PFSK-1 (cell line): Measurements from ENCODE around the gene PHF20.

Source experiments
- FOXP2 ChIP-seq: optimal IDR thresholded peaks from 2 replicates; pipeline ENCODE3; 2011; ENCODE audit warnings: borderline replicate concordance, control low read depth, inconsistent platforms; ENCODE audit not compliant: insufficient read depth; ENCODE audit errors: extremely low read length, extremely low read depth
- POLR2AphosphoS5 ChIP-seq: IDR thresholded peaks from 2 replicates; pipeline ENCODE4 v1.6.1; 2012; ENCODE audit warnings: low read depth, mild to moderate bottlenecking, control low read depth, low read length, moderate library complexity
- REST ChIP-seq, 2 experiments: IDR thresholded peaks; 2 replicates each; pipeline versions ENCODE4 v1.6.1 to v1.8.0; 2011 to 2012; ENCODE audit warnings: low read depth in 2 of 2, low read length in 2 of 2, control low read depth in 1 of 2, inconsistent platforms in 1 of 2, mild to moderate bottlenecking in 1 of 2, moderate library complexity in 1 of 2; ENCODE audit not compliant: insufficient read depth in 1 of 2
- SIN3A ChIP-seq: IDR thresholded peaks from 2 replicates; pipeline ENCODE4 v1.6.1; 2012; ENCODE audit warnings: mild to moderate bottlenecking, low read length, moderate library complexity, borderline replicate concordance; ENCODE audit not compliant: insufficient read depth
- TAF1 ChIP-seq: IDR thresholded peaks from 2 replicates; pipeline ENCODE4 v1.6.1; 2012; ENCODE audit warnings: low read length, control low read depth, borderline replicate concordance; ENCODE audit not compliant: insufficient read depth

DNA sequence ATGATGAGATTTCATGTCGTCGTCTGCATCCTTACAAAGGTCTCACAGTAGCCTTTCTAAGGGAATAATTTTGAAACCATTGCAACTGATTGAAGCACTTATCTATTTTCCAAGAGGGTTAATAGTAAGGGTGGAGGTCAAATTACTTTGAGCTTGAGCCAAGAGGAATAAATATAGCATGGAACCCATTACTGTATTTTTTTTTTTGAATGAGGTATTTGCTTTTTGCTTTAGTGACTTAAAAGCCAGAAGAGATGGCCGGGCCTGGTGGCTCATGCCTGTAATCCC lies 104.2 kb downstream of the PHF20 start:
- TF ChIP-seq TAF1 (no peak), FOXP2 (no peak), SIN3A (no peak), REST (IDR thresholded peaks at IDR 0.05; ENCODE audit: insufficient read depth in 1 of 2, low read depth in 2 of 2, low read length in 2 of 2) (no peak), POLR2AphosphoS5 (no peak)
